HG03460 (cell line): ENCODE measurements around the gene PPP4C.

Experiments used
- ATAC-seq: cut with Tn5 transposase; IDR thresholded peaks from one replicate; pipeline ENCODE4 v1.9.1; 2021; ENCODE audit not compliant: unreplicated experiment

Gene PPP4C

DNA sequence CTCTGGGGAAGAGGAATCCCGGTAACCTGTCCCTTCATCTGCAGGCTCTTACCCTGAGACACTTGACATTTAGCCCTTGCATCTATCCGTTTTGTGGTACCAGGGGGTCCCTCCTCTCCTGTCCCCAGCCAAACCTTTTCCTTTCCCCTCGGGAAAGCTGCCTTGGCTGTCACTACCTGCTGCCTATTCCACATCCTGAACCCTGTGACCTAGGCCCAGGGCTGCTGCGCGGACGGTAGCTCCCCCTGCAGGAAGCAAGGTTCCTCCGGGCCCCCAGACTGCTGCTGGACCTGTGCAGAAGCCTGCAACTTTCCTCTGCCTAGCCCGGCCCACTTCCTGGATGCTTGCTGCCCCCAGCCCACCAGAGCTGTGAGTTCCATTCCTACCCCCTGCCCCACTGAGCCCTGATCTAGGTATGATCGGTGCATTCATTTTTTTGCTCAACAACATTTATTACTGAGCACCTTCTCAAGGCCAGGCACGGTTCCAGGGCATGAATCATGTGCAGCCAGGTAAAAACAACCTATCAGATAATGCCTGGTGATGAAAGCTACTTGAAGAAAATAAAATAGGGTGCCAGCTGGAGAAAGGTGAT is 20.7 kb upstream of the PPP4C start:
- no peak for ATAC-seq

DNA sequence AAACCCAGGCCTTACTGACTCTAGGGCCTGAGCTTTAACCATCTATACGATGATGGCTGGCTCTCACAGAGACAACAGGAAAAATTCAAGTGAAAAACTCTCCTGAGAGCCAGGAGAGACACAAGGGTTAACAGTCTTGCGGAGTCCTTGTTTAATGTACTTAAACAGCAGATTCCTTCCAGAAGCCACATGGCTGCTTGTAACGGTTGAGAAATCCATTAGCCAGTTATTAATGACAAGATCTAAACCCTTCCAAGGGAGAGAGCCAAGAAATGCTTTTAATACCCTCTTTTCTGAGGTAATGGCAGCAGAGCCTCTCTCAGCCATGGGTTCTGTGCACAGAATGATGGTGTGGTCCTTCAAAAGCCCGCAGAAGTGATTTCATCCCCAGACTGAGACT is 15.4 kb upstream of the PPP4C start:
- no peak for ATAC-seq

DNA sequence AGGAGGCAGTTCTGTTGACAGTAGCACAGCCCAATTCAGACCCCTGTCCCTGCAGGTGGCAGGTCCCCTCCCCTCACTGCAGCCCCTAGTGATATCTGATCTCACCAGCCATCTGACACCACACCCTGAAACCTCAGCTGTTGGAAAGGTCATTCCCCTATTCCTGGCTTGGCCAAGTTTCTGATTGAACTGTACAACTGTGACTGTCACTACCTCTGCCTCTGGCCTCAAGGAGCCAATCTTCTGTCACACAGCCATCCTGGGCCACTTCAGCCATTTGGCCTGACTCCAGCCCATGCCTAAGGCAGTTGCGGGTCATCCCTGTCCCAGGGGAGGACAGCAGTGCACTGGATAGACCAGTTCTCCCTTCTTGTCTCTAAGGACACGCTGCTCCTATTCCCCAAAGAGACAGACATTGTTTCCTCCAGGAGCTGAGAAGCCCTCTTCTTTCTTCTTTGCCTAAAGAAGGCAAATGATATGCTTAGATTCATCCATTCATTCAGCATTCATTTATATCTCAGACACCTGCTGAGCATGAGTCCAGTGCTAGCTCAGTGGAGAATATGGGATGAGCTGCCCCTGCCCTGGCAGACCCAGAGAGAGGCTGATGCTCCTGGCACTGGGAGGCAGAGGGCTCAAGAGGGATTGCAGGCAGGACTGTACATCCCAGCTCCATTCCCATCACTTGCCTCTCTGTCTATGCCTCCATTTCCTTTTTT is 14.8 kb upstream of the PPP4C start:
- ATAC-seq: no peak

DNA sequence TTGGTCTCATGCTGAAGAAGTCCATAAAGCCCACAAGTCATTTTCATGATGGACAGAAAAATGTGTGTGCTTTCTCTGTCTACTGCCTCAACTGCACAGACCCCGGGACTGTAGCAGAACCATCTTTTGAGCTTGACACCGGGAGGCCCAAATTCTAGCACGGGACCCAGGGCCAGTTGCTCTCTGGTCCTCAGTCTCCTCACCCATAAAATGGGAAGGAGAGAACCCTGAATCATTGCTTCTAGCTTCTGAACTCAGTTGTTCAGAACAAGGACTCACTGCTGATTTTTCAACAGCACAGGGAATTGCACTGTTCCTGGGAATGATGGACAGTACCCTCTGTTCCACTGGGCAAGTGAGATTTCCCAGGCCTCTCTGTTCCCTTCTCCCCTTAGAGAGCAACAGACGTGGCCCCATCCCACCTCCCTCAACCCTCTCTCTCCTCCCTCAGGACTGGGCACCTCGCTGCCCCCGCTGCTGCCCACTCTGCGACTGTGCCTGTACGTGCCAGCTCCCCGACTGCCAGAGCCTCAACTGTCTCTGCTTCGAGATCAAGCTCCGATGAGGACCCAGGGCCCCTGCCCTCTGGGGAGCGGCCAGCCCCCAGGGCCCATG is 12.4 kb upstream of the PPP4C start:
- ATAC-seq: no peak

DNA sequence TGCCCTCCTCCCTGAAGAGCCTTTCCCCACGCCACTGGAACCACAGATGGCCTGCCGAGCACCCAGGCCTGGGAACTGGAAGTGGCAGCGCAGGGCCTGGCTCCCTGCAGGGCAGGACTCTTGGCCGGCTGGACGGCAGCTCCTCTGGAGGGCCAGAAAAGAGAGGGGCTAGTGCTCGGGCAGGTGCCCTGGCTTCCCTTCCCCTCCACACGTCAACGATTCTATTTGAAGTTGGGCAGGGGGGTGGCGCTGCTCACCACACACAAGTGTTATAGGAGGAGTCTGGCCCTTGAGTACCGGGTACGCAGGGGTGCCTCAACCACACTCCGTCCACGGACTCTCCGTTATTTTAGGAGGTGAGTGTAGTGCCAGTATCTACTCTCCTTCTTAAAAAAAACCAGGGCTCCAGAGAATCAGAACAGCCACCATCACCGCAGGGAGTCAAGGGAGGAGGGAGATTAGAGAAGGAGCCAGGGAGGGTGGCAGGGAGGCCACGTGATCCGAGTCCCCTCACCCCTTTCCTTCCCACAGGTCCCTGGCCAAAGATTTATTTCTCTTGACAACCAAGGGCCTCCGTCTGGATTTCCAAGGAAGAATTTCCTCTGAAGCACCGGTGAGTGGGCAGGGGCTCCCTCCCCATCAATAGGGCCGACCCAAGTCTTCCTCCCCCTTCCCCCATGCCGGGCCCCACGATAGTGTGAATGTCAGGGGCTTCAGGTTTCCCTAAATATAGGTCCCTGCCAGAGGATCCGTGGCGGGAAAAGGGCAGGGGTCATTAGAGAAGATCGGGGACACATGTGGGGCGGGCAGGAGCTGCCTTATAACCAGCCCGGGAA is 11.7 kb upstream of the PPP4C start:
- peak; percentile 40 for ATAC-seq

DNA sequence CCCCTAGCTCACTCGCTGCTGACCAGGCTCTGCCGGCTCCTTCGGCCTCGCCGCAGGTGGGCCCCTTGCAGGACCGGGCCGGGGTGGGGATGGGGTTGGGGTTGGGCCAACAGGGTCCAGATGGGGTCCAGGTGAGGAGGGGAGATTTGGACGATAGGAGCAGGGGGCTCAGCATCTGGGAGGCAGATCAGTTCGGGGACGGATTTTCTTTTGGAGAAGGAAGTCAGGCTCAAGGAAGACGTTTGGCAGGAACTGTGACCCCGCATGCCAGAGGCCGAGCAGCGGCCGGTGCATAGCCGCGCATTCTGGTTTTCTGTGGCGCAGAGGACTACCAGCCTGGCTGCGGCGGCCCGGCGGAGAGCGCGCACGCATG is 11.1 kb upstream of the PPP4C start:
- no peak for ATAC-seq

DNA sequence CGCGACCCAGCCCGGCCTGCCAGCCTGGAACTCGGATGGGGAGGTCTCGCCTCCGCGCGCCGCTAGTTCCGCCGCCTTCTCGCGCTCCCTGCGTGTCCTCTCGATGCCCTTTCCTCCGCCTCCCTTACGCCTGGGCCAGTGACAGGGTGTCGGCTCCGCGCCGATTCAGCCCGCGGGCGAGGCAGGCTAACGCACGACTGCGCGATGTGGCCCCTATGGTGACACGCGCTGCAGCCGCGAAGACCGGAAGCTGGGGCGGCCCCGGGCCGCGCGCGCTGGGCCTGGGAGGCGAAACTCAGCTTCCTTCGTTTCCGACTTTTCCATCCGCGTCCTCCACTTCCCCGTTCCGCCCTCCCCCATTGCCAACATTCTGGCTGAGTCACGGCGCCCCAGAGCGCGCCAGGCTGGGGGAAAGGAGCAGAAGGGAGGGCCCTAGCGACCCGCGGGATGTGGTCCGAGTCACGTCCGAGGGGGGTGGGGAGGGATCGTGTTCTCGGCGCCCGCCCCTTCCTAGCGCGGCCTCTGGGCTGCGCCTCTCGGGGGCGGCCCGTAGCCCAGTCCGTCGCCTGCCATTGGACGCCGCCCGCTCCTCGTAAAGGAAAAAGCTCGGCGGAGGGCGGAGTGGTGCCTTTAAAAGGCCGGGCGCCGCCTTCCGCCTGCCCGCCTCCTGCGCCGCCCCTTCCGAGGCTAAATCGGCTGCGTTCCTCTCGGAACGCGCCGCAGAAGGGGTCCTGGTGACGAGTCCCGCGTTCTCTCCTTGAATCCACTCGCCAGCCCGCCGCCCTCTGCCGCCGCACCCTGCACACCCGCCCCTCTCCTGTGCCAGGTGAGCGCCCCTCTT is 10.5 kb upstream of the PPP4C start, which contains the start of gene ALDOA:
ALDOA (plus strand) TSS at position 659 of the 841 bp plus-strand sequence. CDS start 1,138 bp downstream, outside the sequence.
- ATAC-seq: peak; percentile 71

DNA sequence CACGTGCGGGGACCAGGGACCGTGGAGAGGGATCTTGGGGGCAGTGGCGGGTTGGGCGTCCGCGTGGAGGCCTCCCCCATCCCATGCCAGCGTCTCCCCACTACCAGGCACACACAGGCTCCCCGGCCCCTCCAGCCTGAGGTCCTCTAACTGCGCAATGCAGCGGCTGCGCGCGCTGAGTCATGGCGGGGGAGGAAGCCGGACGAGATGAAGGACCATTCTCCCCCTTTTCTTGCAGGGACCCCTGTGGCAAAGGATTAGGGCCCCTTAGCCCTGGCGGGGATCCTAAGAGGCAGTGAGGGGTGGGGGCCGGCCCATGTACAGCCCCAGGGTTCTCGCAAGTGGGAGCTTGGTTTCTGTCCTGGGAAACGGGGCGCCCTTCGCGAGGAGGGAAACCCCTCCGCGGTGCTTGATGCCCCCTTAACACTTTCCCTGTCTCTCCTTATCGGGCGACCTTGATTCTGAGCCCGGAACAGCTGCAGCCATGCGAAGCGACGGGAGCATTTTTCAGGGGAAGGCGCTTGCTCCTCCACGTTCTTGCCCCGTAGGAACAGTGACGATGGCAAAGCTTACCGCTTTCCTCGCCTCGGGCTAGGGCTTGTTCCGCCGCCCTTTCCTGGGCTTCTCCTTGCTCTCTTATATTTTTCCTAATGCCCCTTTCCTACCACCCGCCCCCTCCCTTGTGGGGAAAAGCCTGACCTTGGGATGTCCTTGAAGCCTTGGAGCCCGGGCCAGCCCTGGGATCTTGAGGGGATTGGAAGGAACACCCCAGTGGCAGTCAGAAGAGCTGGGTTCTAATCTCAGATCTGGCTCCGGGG is 9.6 kb upstream of the PPP4C start:
- no peak for ATAC-seq

DNA sequence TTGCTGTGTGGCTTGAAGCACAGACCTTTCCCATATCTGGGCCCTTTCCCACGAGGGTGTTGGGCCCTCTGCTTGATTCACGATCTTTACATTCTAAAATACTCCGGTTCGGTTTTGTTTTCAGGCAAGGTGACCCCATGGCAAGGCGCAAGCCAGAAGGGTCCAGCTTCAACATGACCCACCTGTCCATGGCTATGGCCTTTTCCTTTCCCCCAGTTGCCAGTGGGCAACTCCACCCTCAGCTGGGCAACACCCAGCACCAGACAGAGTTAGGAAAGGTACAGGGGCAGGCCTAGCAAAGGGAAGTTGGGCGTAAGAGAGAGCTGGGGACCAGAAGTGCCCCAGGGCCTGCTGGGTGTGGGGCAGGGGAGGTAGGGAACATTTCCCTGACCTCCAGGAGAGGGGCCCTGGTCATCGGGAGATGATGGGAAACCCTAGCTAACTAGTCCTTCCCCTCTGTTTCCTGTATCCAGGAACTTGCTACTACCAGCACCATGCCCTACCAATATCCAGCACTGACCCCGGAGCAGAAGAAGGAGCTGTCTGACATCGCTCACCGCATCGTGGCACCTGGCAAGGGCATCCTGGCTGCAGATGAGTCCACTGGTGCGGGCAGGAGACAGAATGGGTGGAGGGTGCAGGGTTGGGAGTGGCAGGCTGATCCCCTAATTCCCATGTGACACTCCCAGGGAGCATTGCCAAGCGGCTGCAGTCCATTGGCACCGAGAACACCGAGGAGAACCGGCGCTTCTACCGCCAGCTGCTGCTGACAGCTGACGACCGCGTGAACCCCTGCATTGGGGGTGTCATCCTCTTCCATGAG is 8.8 kb upstream of the PPP4C start:
- ATAC-seq: no peak

DNA sequence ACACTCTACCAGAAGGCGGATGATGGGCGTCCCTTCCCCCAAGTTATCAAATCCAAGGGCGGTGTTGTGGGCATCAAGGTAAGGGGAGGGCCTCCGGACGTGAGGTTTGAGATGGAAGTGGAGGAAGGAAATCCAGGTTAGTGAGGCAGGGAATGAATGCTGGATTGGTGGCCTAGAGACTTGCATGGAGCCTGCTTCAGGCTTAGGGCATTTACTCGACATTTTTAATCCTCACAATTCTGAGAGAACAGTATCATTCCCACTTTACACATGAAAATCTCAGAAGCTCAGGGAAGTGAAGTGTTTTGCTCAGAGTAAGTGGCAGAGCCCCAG is 8.2 kb upstream of the PPP4C start:
- ATAC-seq: no peak

DNA sequence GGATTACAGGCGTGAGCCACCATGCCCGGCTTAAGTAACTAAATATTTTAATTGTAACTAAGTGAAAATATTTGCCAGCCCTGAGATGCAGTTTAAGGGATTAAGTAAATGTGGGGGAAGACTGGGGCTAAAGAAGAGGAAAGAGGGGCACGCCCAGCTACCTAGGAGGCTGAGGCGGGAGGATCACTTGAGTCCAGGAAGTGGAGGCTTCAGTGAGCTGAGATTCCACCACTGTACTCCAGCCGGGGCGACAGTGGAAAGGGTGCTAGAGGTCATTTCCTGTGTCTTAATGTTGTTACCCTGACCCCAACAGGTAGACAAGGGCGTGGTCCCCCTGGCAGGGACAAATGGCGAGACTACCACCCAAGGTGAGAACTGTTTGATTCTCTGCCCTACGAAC is 7.5 kb upstream of the PPP4C start:
- no peak for ATAC-seq

DNA sequence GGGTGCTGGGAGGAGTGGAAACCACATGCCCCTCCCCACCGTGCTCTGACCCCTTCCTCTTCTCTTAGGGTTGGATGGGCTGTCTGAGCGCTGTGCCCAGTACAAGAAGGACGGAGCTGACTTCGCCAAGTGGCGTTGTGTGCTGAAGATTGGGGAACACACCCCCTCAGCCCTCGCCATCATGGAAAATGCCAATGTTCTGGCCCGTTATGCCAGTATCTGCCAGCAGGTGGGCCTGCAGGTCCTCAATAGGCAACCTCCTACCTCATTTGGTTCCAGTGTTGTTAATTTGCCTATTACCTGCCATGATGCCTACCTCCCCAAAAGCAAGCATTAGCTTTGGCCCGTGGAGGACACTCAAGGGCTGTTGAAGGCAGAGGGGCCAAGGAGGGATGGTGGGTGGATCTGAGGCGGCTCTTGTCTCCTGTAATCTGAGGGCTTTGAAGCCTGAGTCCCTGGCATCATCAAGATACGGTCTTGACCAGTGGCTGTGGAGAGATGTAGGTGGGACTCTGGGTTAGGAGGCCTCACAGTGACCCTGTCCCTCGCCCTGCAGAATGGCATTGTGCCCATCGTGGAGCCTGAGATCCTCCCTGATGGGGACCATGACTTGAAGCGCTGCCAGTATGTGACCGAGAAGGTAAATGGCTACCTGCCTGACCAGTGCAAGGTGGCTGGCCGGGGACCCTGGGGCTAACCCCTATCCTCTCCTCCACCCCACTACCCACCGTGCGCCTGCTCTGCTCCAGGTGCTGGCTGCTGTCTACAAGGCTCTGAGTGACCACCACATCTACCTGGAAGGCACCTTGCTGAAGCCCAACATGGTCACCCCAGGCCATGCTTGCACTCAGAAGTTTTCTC is 6.8 kb upstream of the PPP4C start:
- ATAC-seq: no peak

DNA sequence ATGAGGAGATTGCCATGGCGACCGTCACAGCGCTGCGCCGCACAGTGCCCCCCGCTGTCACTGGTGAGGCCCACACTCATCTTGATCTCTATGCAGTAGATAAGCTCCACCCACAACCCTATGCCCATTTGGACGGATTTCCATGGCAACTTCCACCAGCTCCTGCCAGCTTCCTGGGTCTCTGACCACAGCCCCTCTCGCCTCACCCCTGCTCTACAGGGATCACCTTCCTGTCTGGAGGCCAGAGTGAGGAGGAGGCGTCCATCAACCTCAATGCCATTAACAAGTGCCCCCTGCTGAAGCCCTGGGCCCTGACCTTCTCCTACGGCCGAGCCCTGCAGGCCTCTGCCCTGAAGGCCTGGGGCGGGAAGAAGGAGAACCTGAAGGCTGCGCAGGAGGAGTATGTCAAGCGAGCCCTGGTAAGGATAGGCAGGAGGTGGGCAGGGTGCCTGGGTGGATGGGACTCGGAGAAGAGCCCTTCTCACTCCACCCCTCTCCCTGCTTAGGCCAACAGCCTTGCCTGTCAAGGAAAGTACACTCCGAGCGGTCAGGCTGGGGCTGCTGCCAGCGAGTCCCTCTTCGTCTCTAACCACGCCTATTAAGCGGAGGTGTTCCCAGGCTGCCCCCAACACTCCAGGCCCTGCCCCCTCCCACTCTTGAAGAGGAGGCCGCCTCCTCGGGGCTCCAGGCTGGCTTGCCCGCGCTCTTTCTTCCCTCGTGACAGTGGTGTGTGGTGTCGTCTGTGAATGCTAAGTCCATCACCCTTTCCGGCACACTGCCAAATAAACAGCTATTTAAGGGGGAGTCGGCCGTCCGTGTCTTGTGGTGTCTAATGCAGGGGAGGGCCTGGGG is 6.0 kb upstream of the PPP4C start:
- no peak for ATAC-seq

DNA sequence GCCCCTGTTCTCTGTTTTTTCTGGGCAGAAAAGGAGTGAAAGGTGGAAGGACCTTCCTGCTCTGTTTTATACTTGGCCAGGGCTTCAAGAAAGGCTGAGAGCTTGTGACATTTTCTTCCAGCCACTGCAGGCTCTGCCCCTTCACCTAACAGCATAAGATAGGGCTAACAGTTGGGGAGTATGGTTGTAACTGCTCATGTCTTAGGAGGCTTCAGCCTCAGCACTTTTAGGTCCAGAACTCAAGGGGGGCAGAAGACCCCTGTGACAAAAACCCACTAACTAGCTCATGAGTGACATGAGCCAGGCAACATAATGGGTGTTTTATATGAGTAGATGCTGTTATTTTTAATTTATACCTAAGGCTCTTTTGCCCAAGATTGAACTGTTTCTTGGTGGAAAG is 5.3 kb upstream of the PPP4C start:
- no peak for ATAC-seq

DNA sequence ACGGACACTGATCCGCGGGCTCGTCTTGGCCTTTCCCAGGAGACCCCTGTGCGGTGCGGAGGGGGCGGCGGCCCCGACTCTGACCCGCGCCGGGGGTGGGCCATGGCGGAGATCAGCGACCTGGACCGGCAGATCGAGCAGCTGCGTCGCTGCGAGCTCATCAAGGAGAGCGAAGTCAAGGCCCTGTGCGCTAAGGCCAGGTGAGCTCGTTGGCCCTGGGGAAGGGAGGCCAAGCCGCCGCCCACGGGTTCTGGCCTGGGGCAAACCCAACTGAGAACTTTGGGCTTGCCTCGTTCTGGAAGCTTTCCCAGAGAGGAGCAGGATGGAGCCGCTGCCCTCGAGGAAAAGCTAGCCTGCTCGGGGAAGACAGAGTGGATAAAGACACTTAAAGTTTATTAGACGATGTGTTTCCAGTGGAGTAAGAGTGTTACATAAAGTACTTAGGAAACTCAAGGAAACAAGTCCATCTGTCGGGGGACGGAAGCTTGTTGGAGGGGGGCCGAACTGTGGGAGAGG is 540 bp downstream of the PPP4C start:
- ATAC-seq: peak; percentile 23

DNA sequence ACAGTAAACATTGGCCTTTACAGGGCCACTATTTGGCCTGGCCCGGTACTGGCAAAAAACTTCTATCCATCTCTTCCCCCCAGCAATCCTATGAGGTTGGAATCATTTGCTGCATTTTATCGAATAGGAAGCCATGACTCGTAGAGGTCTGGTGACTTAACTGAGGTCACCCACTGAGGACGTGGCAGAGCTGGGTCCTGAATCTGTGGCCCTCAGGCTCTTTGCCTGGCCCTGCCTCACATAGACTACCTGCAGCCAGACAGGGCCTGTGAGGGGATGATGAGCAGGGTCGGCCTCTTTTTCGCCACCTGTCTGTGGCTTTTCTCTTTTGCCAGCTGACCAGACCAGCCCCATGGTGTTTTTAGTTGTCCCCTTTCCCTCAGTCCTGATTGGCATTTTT is 1.9 kb downstream of the PPP4C start:
- ATAC-seq: no peak

DNA sequence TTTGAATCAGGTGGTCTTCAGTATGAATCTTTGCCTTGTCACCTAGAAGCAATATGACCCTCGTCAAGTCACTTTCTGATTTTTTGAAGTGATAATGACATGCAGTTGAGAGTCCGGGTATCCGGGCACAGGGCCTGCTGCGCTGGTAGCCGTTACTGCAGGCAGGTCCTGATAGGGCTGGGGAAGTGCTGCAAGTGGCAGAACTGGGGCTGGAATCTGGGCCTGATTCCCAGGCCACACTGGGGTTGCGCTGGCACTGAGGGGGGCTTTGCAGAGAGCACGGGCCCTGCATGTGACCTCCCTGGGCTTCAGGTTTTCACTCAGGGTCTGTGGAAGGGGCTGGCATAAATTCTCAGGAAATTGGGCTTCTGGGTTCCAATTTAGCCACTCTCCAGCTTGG is 3.0 kb downstream of the PPP4C start:
- no peak for ATAC-seq
